PC-3 (cell line): ENCODE results near the gene FNBP1L. TPM values are rescaled to one million over a fixed set of nuclear protein-coding genes. Genes with fewer than 3 reads are reported as not detected.

Experiments used
- ATAC-seq: fragments of 200-7000 bp; cut with Tn5 transposase; 2 replicates; pipeline ENCODE4 v1.9.1; 2020; ENCODE audit warnings: mild to moderate bottlenecking, moderate library complexity
- BruUV-seq: library from RNA; stranded (reverse); fragments of 400-500 nt; replicated peaks from 2 replicates; lab custom pipeline; 2021; lab: Mats Ljungman, UMichigan
- CTCF ChIA-PET: fragments of 300-600 bp; sonication (Branson Sonifier 250); formaldehyde crosslinking; loops from one replicate; lab custom pipeline; 2022; ENCODE audit warnings: antibody characterized with exemption; lab: Charles Lee
- POLR2A ChIA-PET: fragments of 300-600 bp; sonication (Branson Sonifier 250); formaldehyde crosslinking; loops from one replicate; lab custom pipeline; 2022; ENCODE audit warnings: antibody characterized with exemption; ENCODE audit not compliant: unreplicated experiment; lab: Charles Lee
- DNase-seq: peaks from one replicate; pipeline ENCODE4 v3.0.0-alpha.2; 2015
- H2AFZ ChIP-seq: fragments of 300-600 bp; sonication (generic); 2 replicates; pipeline ENCODE4 v1.6.0; 2016; ENCODE audit warnings: antibody characterized with exemption, low read length
- H3F3A ChIP-seq: fragments of 300-600 bp; sonication (generic); one replicate; pipeline ENCODE4 v1.6.0; 2017; ENCODE audit warnings: antibody characterized with exemption, low read length, control low read depth, mild to moderate bottlenecking; ENCODE audit not compliant: unreplicated experiment
- H3K27ac ChIP-seq: fragments of 300-600 bp; sonication (generic); 2 replicates; pipeline ENCODE4 v1.5.1; 2016; ENCODE audit warnings: mild to moderate bottlenecking, low read length
- H3K27me3 ChIP-seq: fragments of 300-600 bp; sonication (generic); 2 replicates; pipeline ENCODE4 v1.6.1; 2016; ENCODE audit warnings: low read length, mixed read lengths
- H3K36me3 ChIP-seq: fragments of 300-600 bp; sonication (generic); 2 replicates; pipeline ENCODE4 v1.6.1; 2016; ENCODE audit warnings: low read depth, mixed run types, low read length, mixed read lengths
- H3K4me1 ChIP-seq: fragments of 300-600 bp; sonication (generic); 2 replicates; pipeline ENCODE4 v1.5.1; 2016; ENCODE audit warnings: low read length; ENCODE audit not compliant: insufficient read depth
- H3K4me2 ChIP-seq: fragments of 300-600 bp; sonication (generic); 2 replicates; pipeline ENCODE4 v1.6.0; 2016; ENCODE audit warnings: low read length
- H3K4me3 ChIP-seq: fragments of 300-600 bp; sonication (generic); 2 replicates; pipeline ENCODE4 v1.5.1; 2016; ENCODE audit warnings: mild to moderate bottlenecking, low read length, mixed read lengths
- H3K79me2 ChIP-seq: fragments of 300-600 bp; sonication (generic); 2 replicates; pipeline ENCODE4 v1.6.1; 2017; ENCODE audit warnings: low read length, mixed read lengths
- H3K9ac ChIP-seq: fragments of 300-600 bp; sonication (generic); 2 replicates; pipeline ENCODE4 v1.6.0; 2016; ENCODE audit warnings: mild to moderate bottlenecking, low read length
- H3K9me2 ChIP-seq: fragments of 300-600 bp; sonication (generic); replicated peaks from 2 replicates; pipeline ENCODE4 v1.6.1; 2016; ENCODE audit warnings: mixed run types, low read length, mixed read lengths
- H3K9me3 ChIP-seq: fragments of 300-600 bp; sonication (generic); 2 replicates; pipeline ENCODE4 v1.6.1; 2016; ENCODE audit warnings: low read length, mixed read lengths
- H4K20me1 ChIP-seq: fragments of 300-600 bp; sonication (generic); 2 replicates; pipeline ENCODE4 v1.6.1; 2016; ENCODE audit warnings: low read length, mixed read lengths
- CTCF ChIP-seq: fragments of 300-600 bp; sonication (generic); conservative IDR thresholded peaks from 2 replicates; pipeline ENCODE4 v1.5.1; 2017; ENCODE audit warnings: antibody characterized with exemption, low read depth, mild to moderate bottlenecking, low read length
- EZH2 ChIP-seq: fragments of 300-600 bp; sonication (generic); IDR thresholded peaks from one replicate; pipeline ENCODE4 v1.6.1; 2017; ENCODE audit warnings: antibody characterized with exemption, mild to moderate bottlenecking, low read length; ENCODE audit not compliant: unreplicated experiment
- EZH2phosphoT487 ChIP-seq: fragments of 300-600 bp; sonication (generic); IDR thresholded peaks from 2 replicates; pipeline ENCODE4 v1.6.1; 2018; ENCODE audit warnings: mild to moderate bottlenecking, antibody characterized with exemption, low read length, borderline replicate concordance
- intact Hi-C: fragments of 100-400 bp; cut with micrococcal nuclease; formaldehyde crosslinking; loops from 2 replicates; pipeline ENCODE4 v1.9.0; 2023
- total RNA-seq: library from RNA; depleted of rRNA; stranded (reverse); fragments of >200 nt; gene quantifications from 2 replicates; pipeline ENCODE4 v1.2.3, GENCODE V29; 2014

The FNBP1L gene
- total RNA-seq, 1 experiment from 2014 or later: 28.3 TPM

GRCh38 chr1:93448292-93448982, 519 bp downstream of the FNBP1L start:
- Histone ChIP-seq H2AFZ (peak overlapping the region; percentile 100), H3K27me3 (no peaks in the 10 kb centered on the region), H3K79me2 (peaks cover 54% of the 10 kb centered on the region), H3K9ac (peak overlapping the region; percentile 71), H3K4me2 (peak overlapping the region; percentile 99), H3F3A (no peaks in the 10 kb centered on the region), H3K4me3 (peak overlapping the region; percentile 85), H3K9me3 (no peaks in the 10 kb centered on the region), H3K9me2 (no peaks in the 10 kb centered on the region), H4K20me1 (peaks cover 27% of the 10 kb centered on the region), H3K4me1 (peaks cover 31% of the 10 kb centered on the region), H3K27ac (peak overlapping the region; percentile 29), H3K36me3 (no peaks in the 10 kb centered on the region)
- ATAC-seq (peak; percentile 53), DNase-seq (peak; percentile 52)
- intact Hi-C loops: loop anchor here (2.0 to 10.0 kb wide), 5 partner anchors 56 to 426 kb away; partner anchors contain the start of genes DNTTIP2 and DR1
- TF ChIP-seq EZH2 (no peak), EZH2phosphoT487 (no peak), CTCF (no peak)
- BruUV-seq: no TSS peak
- CTCF ChIA-PET: no interaction called here
- POLR2A ChIA-PET: interaction anchor here (0.6 kb wide), 1 partner anchor 399 kb away, joined by 18 read pairs; no protein-coding TSS in a partner anchor

- H3K4me2 ChIP-seq: peak overlapping the region; percentile 99
- POLR2A ChIA-PET: interaction anchor here (0.6 kb wide), 1 partner anchor 398 kb away, joined by 18 read pairs; no protein-coding TSS in a partner anchor
- H3K36me3 ChIP-seq: no peaks in the 10 kb centered on the region
- peak overlapping the region; percentile 85 for H3K4me3 ChIP-seq
- H3K9me2 ChIP-seq: no peaks in the 10 kb centered on the region
- no peaks in the 10 kb centered on the region for H3K27me3 ChIP-seq
- peak overlapping the region; percentile 71 for H3K9ac ChIP-seq
- peak overlapping the region; percentile 29 for H3K27ac ChIP-seq
- ATAC-seq (peak; percentile 16), DNase-seq (peak; percentile 58)
- intact Hi-C loops: loop anchor here (2.0 to 10.0 kb wide), 5 partner anchors 56 to 426 kb away; partner anchors contain the start of genes DNTTIP2 and DR1
- H4K20me1 ChIP-seq: peaks cover 32% of the 10 kb centered on the region
- TSS peak; percentile 40 for BruUV-seq
- H3F3A ChIP-seq: no peaks in the 10 kb centered on the region
- CTCF ChIA-PET: no interaction called here
- H3K79me2 ChIP-seq: peaks cover 62% of the 10 kb centered on the region
- H3K4me1 ChIP-seq: peaks cover 38% of the 10 kb centered on the region
- no peaks in the 10 kb centered on the region for H3K9me3 ChIP-seq
- peak overlapping the region; percentile 100 for H2AFZ ChIP-seq
- TF ChIP-seq CTCF: peak; percentile 54
- TF ChIP-seq EZH2phosphoT487: no peak
Measured at GRCh38 chr1:93448983-93449804, 1.3 kb downstream of the FNBP1L start.
